Measurements from ENCODE around the gene TMEM9B. TPM values are rescaled to one million over a fixed set of nuclear protein-coding genes. Genes with fewer than 3 reads are reported as not detected.

The TMEM9B gene
- total and polyA plus RNA-seq, 2 donors (not counting 1 experiment from before 2014, with no cell fraction given): 15.0 to 30.4 TPM

DNA sequence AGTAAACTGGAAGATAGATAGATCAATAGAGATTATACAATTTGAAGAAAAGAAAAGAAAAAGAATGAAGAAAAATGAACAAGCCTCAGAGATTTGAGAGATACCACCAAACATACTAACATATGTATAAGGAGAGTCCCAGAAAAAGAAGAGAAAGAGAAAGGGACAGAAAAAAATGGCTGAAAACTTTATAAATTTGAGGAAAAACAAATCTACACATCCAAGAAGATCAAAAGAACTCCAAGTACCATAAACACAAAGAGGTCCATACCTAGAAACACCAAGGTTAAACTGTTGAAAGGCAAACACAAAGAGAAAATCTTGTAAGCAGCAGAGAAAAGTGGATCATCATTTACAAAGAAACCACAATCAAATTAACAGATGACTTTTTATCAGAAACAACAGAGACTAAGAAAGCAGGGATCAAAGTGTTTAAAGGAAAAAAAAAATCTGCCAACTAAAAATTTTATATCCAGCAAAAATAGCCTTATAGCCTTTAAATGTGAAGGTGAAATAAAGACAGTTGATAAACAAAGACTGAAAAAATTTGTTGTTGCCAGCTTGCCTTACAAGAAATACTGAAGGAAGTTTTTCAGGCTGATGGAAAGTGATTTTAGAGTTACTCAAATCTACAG, 65.0 kb downstream of the TMEM9B start:
- intact Hi-C loops (cut with micrococcal nuclease): no loop called here
- Histone ChIP-seq H3K36me3 (replicated peaks in 1 of 2; ENCODE audit: control extremely low read depth in 1 of 2, control insufficient read depth in 1 of 2, extremely low read depth in 1 of 2, insufficient read depth in 2 of 2, low read length in 1 of 2) (no peaks in the 10 kb centered on the region), H3K27ac (ENCODE audit: low read length in 2 of 2) (no peak overlapping the region), H2AFZ (ENCODE audit: insufficient read depth, low read depth, low read length, poor library complexity, severe bottlenecking) (no peak overlapping the region), H3K9me3 (ENCODE audit: control extremely low read depth in 1 of 3, control insufficient read depth in 2 of 3, insufficient read depth in 1 of 3, low read length in 2 of 3) (peaks cover 3 to 22% (median 19%) of the 10 kb centered on the region in 3 donors), H3K27me3 (replicated peaks in 1 of 4; ENCODE audit: control extremely low read depth in 1 of 4, control insufficient read depth in 3 of 4, insufficient read depth in 4 of 4, low read length in 3 of 4) (no peaks in the 10 kb centered on the region), H3K4me1 (ENCODE audit: control insufficient read depth in 2 of 2, insufficient read depth in 2 of 2, low read length in 2 of 2) (no peaks in the 10 kb centered on the region), H3K4me2 (replicated peaks; ENCODE audit: low read depth, low read length, poor library complexity, severe bottlenecking) (no peak overlapping the region), H3K79me2 (ENCODE audit: control insufficient read depth, insufficient read depth, low read length) (no peaks in the 10 kb centered on the region), H3K9ac (ENCODE audit: low read length) (no peak overlapping the region), H4K20me1 (ENCODE audit: control insufficient read depth, insufficient read depth, low read length, poor library complexity, severe bottlenecking) (no peaks in the 10 kb centered on the region), H3K4me3 (ENCODE audit: control extremely low read depth in 1 of 5, extremely low read depth in 1 of 5, insufficient read depth in 1 of 5, low read depth in 2 of 5, low read length in 4 of 5) (no peak overlapping the region)
- Mint-ChIP-seq H3K4me3 (no peak overlapping the region), H3K27ac (no peak overlapping the region), H3K9me3 (ENCODE audit: insufficient read depth) (peaks cover 12% of the 10 kb centered on the region), H3K4me1 (no peaks in the 10 kb centered on the region), H3K27me3 (peaks cover 13% of the 10 kb centered on the region)
- DNase-seq: no peak
- CTCF ChIA-PET: no interaction called here
- no peak for TF ChIP-seq EZH2 (IDR thresholded peaks at IDR 0.05; ENCODE audit: borderline replicate concordance, insufficient read depth, low read depth, low read length, poor library complexity, severe bottlenecking)
- TF ChIP-seq, protein P1, sequence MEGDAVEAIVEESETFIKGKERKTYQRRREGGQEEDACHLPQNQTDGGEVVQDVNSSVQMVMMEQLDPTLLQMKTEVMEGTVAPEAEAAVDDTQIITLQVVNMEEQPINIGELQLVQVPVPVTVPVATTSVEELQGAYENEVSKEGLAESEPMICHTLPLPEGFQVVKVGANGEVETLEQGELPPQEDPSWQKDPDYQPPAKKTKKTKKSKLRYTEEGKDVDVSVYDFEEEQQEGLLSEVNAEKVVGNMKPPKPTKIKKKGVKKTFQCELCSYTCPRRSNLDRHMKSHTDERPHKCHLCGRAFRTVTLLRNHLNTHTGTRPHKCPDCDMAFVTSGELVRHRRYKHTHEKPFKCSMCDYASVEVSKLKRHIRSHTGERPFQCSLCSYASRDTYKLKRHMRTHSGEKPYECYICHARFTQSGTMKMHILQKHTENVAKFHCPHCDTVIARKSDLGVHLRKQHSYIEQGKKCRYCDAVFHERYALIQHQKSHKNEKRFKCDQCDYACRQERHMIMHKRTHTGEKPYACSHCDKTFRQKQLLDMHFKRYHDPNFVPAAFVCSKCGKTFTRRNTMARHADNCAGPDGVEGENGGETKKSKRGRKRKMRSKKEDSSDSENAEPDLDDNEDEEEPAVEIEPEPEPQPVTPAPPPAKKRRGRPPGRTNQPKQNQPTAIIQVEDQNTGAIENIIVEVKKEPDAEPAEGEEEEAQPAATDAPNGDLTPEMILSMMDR (IDR thresholded peaks at IDR 0.05): no peak
- ATAC-seq (ENCODE audit: low read depth): no peak
- POLR2A ChIA-PET: no interaction called here

Small RNA genes lying within 50 kb of the gene (small RNA-seq; reads per million reads assigned to genes)
- gene RF00019 (ENCODE audit: insufficient read length, low read depth, low replicate concordance): not detected

Other genes with a start within 250 kb of the TMEM9B start
- gene AKIP1, start 53.3 kb downstream of the TMEM9B start, total RNA-seq: 10.7 and 11.5 TPM in 2 replicates
- 2.8 and 9.2 TPM in 2 replicates for gene AKIP1, start 53.3 kb downstream of the TMEM9B start, polyA plus RNA-seq
- gene C11orf16, start 31.5 kb downstream of the TMEM9B start, total RNA-seq: not detected in 2 replicates
- gene C11orf16, start 31.5 kb downstream of the TMEM9B start, polyA plus RNA-seq: not detected in 2 replicates
- not detected in 2 replicates for gene ASCL3, start 21.4 kb downstream of the TMEM9B start, total RNA-seq
- gene ASCL3, start 21.4 kb downstream of the TMEM9B start, polyA plus RNA-seq: not detected in 2 replicates
- 0.56 and 0.59 TPM in 2 replicates for gene NRIP3, start 39.6 kb upstream of the TMEM9B start, total RNA-seq
- 0.13 and 1.1 TPM in 2 replicates for gene NRIP3, start 39.6 kb upstream of the TMEM9B start, polyA plus RNA-seq
- gene SCUBE2, start 127.2 kb upstream of the TMEM9B start, total RNA-seq: not detected in 2 replicates
- gene SCUBE2, start 127.2 kb upstream of the TMEM9B start, polyA plus RNA-seq: not detected in 2 replicates

Data from B cell (primary cell).